ENCODE measurements around the gene PKNOX2. TPM values are rescaled to one million over a fixed set of nuclear protein-coding genes. Genes with fewer than 3 reads are reported as not detected.
A peak's percentile ranks its signal among the peaks of the same experiment; 100 is the strongest.

PKNOX2 gene
- total RNA-seq, 1 donor from 2014 or later: 2.6 TPM

- DNase-seq (ENCODE audit: low spot score): no peak
Observed at GRCh38 chr11:125401746-125402145, 237.2 kb downstream of the PKNOX2 start.

DNA sequence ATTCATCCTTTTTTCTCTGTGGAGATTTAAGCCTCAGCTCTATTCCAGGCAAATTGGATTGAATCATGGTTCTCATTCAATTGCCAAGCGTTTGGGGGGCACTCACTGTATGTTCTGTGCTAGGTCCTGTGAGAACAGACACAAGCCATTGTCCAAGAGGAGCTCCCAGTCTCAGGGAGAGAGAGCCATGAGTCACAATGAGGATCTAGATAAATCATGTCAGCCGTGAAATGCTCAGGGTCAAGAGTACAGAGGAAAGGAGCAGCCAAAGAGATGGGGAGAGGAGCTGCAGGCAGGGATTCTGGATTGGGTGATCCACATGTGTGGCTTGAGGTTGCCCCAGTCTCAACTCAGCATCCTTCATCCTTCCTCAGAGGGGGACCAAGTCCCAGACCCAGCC is 237.9 kb downstream of the PKNOX2 start:
- no peak for DNase-seq (ENCODE audit: low spot score)

GRCh38 chr11:125404157-125404810 is 239.7 kb downstream of the PKNOX2 start:
- no peak for DNase-seq (ENCODE audit: low spot score)

GRCh38 chr11:125404811-125405790 is 240.6 kb downstream of the PKNOX2 start:
- no peak for DNase-seq (ENCODE audit: low spot score)

DNA sequence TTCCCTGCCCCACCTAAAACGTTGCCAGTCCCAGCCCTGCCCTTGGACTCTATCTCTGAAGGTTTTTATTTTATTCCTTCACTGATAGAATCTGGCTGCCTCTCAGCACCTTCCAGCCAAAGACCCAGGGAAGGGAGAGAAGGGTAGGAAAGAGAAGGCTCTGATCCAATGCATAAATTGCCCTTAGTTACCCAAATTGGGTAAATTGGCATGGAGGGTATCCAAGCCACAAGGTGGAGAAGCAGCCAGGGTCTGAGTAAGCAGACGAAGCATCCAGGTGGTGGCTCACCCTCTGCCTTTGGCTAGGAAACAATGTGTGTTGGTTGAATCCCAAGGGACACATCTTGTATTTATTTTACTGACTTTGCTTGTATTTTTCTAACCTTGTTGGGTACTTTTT is 242.5 kb downstream of the PKNOX2 start:
- DNase-seq (ENCODE audit: low spot score): no peak

GRCh38 chr11:125408311-125408711 is 243.8 kb downstream of the PKNOX2 start:
- DNase-seq (ENCODE audit: low spot score): no peak

DNA sequence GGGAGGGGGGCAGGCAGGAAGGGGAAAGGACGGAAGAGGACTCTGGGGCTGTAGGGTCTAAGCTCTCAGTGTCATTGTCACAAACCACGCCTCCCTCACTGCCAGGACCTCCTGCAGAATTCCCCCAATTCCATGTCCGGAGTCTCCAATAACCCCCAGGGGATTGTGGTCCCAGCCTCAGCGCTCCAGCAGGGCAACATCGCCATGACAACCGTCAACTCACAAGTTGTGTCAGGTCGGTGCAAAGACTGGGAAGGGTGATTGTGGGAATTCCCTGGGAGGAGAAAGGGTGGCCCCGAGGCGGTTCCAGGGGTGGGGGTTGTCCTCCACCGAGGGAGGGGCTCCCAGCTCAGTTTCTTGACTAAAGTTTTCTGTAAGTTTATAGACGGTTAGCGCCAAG is 245.5 kb downstream of the PKNOX2 start:
- no peak for DNase-seq (ENCODE audit: low spot score)

DNA sequence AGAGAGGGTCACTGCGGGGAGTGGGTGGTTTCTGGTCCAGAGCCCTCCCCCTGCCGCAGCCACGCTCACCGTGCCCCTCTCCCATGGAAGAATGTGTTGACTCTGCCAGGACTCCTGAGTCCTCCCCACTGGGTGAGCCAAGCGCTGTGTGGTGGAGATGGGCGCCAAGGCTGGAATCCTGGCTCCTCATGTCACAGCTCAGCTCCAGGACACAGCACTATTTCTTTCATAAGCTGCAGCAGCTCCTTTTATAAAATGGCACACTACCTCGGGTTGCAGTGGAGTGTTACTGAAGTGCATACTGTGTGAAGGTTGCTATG is 247.6 kb downstream of the PKNOX2 start:
- DNase-seq (ENCODE audit: low spot score): no peak

GRCh38 chr11:125412509-125412908 is 248.0 kb downstream of the PKNOX2 start:
- no peak for DNase-seq (ENCODE audit: low spot score)

GRCh38 chr11:125413226-125413625 is 248.7 kb downstream of the PKNOX2 start:
- DNase-seq (ENCODE audit: low spot score): peak; percentile 26

GRCh38 chr11:125414121-125414520 is 249.6 kb downstream of the PKNOX2 start:
- no peak for DNase-seq (ENCODE audit: low spot score)

DNA sequence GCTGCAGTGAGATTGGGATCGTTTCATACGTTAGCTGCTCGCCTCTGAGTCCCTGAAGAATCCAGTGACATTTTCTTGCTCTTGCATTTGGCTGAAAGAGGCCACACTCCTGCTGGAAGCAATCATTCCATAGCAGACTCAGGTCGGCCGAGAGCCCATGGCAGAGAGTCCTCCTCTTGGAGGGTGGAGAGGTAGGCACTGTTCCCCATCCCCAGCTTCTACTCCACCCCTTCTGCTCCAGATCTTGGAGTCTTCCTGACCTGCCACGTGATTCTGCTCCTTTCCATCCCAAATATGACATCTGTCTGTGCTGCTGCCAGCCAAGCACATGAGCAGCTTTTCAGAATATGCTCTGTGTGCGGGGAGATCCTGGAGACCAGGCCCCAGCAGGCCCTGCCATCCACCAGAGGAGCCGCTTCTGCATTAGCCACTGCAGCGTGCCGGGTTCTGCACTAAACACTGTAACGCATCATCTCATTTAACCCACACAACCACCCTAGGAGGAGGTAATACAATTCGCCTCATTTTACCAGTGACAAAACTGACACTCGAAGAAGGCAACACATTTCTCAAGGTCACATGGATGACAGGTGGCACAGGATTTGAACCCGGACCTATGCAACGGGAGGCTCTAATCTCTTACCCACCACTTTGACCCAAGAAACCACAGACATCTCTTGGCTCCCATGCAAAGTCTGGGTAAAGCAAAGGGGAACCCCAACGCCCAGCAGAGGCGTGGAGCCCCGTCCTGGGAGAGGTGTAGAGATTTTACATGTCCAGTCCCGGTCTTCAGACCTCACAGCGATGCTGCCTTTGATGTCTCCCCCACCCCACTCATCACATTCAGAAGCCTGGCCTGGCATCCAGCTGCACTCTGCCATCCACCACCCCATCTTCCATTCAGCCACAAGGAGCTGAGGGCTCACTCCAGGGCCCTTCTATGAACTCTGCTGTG is 252.7 kb downstream of the PKNOX2 start:
- DNase-seq (ENCODE audit: low spot score): no peak

- no peak for DNase-seq (ENCODE audit: low spot score)
Observed at GRCh38 chr11:125418396-125418795, 253.8 kb downstream of the PKNOX2 start.

DNA sequence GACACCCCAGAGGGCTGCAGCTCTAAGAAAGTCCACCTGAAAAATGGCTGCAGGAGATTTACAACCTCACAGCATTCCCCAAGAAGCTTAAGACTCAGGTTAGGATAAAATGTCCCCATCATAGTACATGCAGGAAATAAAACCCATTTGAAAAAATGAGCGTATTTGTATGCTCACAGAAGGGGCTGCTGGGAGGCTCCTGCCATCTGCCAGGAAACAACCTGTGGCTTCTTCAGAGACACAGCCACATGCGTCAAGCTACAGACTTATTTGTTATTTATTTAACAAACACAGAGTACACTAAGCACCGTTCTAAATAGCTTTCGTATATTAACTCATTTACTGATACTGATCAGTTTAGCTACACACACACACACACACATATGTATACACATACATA is 258.1 kb downstream of the PKNOX2 start:
- DNase-seq (ENCODE audit: low spot score): no peak

GRCh38 chr11:125423247-125423849 is 258.8 kb downstream of the PKNOX2 start:
- DNase-seq (ENCODE audit: low spot score): no peak

DNA sequence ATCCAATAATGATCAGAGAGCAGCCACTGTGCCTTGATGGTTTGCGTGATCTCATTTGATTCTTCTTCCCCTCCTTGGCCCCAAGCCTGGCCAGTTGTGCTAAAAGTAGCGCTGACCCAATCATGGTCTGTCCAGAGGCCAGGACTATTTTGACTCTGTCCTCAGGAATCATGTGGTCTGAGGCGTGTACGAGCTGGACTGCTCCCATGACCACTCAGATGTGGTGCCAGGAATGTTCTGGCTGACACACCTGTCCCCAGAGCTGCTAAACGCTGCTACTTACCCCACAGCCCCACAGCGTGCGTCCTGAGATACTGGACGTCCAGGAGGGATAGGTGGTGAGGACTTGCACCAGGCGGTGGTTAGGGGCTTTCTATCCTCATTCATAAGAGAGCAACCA is 261.1 kb downstream of the PKNOX2 start:
- no peak for DNase-seq (ENCODE audit: low spot score)

DNA sequence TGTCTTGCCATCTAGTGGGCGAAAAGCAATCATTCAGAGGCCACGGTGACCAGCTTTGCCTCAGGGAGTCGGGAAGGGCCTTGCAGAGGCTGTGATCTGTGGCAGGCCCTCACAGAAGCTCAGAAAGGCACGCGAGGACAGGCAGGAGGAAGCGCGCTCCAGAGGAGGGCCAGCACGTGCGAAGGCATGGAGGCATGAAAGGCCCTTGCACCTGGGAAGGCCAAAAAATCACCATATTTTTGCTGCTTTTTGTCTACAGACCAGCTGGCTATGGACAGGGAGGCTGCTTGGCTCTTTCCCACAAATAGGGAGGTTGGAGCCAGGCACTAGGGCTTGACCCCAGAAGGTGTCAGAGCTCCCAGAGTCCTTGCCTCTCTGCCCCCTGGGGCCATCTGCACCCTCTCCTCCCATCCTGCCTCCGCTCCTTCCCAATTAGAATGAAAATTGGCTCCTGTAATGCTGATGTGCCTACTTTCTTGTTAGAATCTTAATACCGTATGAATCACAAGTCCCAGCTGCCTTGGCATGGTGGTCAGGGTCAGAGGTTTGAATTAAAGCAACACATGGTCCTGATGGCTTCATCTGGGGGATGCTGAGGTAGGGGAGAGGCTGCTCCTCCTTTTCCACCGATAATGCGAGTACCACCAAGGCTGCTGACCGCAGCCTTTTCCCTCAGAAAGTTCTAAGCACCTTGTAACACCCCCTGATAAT is 262.4 kb downstream of the PKNOX2 start:
- peak; percentile 81 for DNase-seq (ENCODE audit: low spot score)

DNA sequence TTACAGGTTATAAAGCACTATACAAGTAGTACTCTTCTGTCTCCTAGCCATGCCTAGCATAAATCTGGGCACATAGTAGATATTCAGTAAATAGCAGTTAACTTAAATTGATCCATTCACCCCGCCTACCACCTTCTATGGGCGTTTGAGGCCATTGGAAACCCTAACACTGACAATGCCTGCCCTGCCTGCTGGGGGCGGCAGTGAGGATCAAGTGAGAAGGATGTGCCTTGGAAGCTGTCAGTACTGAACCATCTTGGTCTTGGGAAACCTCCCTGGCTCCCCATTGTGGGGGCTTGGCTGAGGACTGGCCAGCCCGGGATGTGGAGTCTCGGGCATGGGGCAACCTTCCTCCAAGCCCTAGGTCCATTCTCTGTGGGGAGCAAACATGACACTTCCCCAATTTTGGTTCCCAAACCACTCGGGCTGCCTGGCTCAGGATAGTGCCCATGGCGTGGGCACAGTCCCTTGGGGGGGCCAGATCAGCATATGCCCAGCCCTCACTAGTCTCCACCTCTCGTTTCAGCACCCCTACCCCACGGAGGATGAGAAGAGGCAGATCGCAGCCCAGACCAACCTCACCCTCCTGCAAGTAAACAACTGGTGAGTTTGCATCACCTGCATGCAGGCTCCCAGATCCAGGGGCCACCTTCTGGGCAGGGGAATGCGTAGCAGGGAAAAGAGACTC is 264.1 kb downstream of the PKNOX2 start:
- DNase-seq (ENCODE audit: low spot score): no peak

DNA sequence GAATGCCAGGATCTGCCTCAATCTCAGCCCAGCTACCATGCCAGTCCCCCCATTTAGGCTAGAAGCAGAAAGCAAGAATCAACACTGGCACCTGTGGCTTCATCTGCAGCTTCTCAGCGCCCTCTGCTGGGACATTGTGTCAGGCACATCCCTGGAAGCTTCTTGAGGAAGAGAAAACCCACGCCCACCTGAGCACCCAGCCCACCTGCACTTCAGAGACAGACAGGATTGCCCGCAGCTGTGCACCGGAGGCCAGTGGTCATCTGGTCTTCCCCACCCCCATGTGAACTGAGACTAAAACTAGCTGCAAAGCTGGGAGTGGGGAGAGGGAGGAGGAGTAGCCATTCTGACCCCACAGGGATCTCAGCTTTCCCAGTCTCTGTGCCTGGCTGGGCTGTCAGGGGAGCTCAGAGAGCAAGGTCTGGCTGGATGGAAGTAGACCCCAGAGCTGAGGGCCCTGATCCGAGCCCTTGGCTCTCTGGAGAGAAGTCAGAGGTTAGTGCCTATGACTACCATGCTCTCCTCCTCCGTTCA is 264.7 kb downstream of the PKNOX2 start:
- no peak for DNase-seq (ENCODE audit: low spot score)
